IMR-90 (cell line): ENCODE results near the gene FOLR2.

Source experiments
- CEBPB ChIP-seq: IDR thresholded peaks from 2 replicates; pipeline ENCODE4 v1.6.1; 2012; ENCODE audit warnings: low read depth, low read length, improper control_type of control experiment
- ELK1 ChIP-seq: fragments of 150-350 bp; IDR thresholded peaks from 2 replicates; pipeline ENCODE4 v1.6.1; 2016; ENCODE audit warnings: low read depth, mild to moderate bottlenecking, low read length, moderate library complexity, borderline replicate concordance
- FOS ChIP-seq: fragments of 150-350 bp; IDR thresholded peaks from 2 replicates; pipeline ENCODE4 v1.6.1; 2016; ENCODE audit warnings: low read depth, low read length
- MAFK ChIP-seq: IDR thresholded peaks from 2 replicates; pipeline ENCODE4 v1.6.1; 2012; ENCODE audit warnings: low read depth, low read length, improper control_type of control experiment
- MAZ ChIP-seq: IDR thresholded peaks from 2 replicates; pipeline ENCODE4 v1.6.1; 2012; ENCODE audit warnings: low read depth, mild to moderate bottlenecking, low read length, improper control_type of control experiment, moderate library complexity, borderline replicate concordance
- MXI1 ChIP-seq: IDR thresholded peaks from 2 replicates; pipeline ENCODE4 v1.6.1; 2012; ENCODE audit warnings: low read depth, mild to moderate bottlenecking, low read length, moderate library complexity, borderline replicate concordance
- POLR2A ChIP-seq: IDR thresholded peaks from 2 replicates; pipeline ENCODE4 v1.6.1; 2012; ENCODE audit warnings: mild to moderate bottlenecking, low read depth, low read length
- RAD21 ChIP-seq: IDR thresholded peaks from 2 replicates; pipeline ENCODE4 v1.6.1; 2012; ENCODE audit warnings: low read length, improper control_type of control experiment
- RCOR1 ChIP-seq: IDR thresholded peaks from 2 replicates; pipeline ENCODE4 v1.6.1; 2012; ENCODE audit warnings: mild to moderate bottlenecking, low read length, improper control_type of control experiment; ENCODE audit not compliant: insufficient replicate concordance
- RFX5 ChIP-seq: IDR thresholded peaks from 2 replicates; pipeline ENCODE4 v1.8.0; 2012; ENCODE audit warnings: low read depth, mild to moderate bottlenecking, low read length, moderate library complexity
- SMC3 ChIP-seq: fragments of 150-350 bp; IDR thresholded peaks from 2 replicates; pipeline ENCODE4 v1.6.1; 2016; ENCODE audit warnings: low read depth, mild to moderate bottlenecking, antibody characterized with exemption, low read length, moderate library complexity
- USF2 ChIP-seq: fragments of 150-350 bp; IDR thresholded peaks from 2 replicates; pipeline ENCODE4 v1.6.1; 2017; ENCODE audit warnings: mild to moderate bottlenecking, antibody characterized with exemption, low read length, low read depth
- TF ChIP-seq, protein P1 (sequence below): conservative IDR thresholded peaks from 2 replicates; pipeline ENCODE4 v1.5.1; 2012; ENCODE audit warnings: mild to moderate bottlenecking, low read depth, low read length, improper control_type of control experiment

DNA sequence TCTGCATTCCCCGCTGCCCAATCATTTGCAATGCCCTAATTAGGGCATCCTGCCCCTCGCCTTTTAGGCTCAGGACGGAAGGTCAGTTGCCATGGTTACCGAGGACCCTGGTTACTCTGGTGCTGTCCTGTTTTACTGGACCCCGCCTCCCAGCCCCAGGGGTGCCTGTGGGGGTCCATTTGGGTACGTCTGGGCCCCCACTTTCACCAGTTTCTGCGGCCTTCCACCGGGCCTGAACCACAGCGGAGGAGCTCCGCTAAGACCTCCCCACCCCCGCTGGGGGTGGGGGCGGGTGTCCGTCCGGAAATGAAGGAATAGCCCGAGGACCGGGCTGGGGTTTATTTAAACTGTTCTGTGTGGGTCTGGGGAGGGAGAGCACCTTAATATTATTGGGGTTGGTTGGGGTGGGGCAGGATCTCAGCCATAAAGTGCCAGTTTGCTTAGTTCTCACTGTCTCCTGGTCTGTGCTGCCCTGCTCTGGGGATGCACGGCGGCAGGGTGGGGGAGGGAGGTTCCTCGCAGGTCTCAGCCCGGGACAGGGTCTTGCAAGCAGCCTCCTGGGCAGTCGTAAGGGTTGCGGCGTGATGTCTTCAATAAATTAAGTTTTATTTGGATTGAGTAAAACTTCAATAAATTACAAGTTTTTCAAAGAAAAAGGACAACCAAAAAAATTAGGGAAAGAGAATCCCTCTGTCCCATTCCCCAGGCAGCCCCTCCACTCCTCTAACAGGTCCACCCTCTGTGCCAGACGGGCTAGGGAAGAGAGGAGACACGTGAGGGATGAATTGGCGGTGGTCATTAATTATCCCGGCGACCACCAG, 22.1 kb downstream of the FOLR2 start:
- TF ChIP-seq POLR2A (no peak), ELK1 (no peak), RFX5 (no peak), MAFK (no peak), FOS (no peak), RCOR1 (no peak), RAD21 (no peak), MAZ (no peak), SMC3 (no peak), USF2 (no peak), MXI1 (no peak), CEBPB (no peak)
- TF ChIP-seq, protein P1, sequence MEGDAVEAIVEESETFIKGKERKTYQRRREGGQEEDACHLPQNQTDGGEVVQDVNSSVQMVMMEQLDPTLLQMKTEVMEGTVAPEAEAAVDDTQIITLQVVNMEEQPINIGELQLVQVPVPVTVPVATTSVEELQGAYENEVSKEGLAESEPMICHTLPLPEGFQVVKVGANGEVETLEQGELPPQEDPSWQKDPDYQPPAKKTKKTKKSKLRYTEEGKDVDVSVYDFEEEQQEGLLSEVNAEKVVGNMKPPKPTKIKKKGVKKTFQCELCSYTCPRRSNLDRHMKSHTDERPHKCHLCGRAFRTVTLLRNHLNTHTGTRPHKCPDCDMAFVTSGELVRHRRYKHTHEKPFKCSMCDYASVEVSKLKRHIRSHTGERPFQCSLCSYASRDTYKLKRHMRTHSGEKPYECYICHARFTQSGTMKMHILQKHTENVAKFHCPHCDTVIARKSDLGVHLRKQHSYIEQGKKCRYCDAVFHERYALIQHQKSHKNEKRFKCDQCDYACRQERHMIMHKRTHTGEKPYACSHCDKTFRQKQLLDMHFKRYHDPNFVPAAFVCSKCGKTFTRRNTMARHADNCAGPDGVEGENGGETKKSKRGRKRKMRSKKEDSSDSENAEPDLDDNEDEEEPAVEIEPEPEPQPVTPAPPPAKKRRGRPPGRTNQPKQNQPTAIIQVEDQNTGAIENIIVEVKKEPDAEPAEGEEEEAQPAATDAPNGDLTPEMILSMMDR = no peak
